IMR-90 (cell line): ENCODE measurements around the gene ZDHHC7.

ENCODE experiments used
- BHLHE40 ChIP-seq: fragments of 150-350 bp; IDR thresholded peaks from 2 replicates; pipeline ENCODE4 v1.6.1; 2016; ENCODE audit warnings: mild to moderate bottlenecking, low read depth, low read length
- CEBPB ChIP-seq: IDR thresholded peaks from 2 replicates; pipeline ENCODE4 v1.6.1; 2012; ENCODE audit warnings: low read depth, low read length, improper control_type of control experiment
- CHD1 ChIP-seq: IDR thresholded peaks from 2 replicates; pipeline ENCODE4 v1.6.1; 2012; ENCODE audit warnings: low read depth, low read length, improper control_type of control experiment
- CTCF ChIP-seq: conservative IDR thresholded peaks from 2 replicates; pipeline ENCODE4 v1.5.1; 2012; ENCODE audit warnings: mild to moderate bottlenecking, low read depth, low read length, improper control_type of control experiment
- ELK1 ChIP-seq: fragments of 150-350 bp; IDR thresholded peaks from 2 replicates; pipeline ENCODE4 v1.6.1; 2016; ENCODE audit warnings: low read depth, mild to moderate bottlenecking, low read length, moderate library complexity, borderline replicate concordance
- MAFK ChIP-seq: IDR thresholded peaks from 2 replicates; pipeline ENCODE4 v1.6.1; 2012; ENCODE audit warnings: low read depth, low read length, improper control_type of control experiment
- MAZ ChIP-seq: IDR thresholded peaks from 2 replicates; pipeline ENCODE4 v1.6.1; 2012; ENCODE audit warnings: low read depth, mild to moderate bottlenecking, low read length, improper control_type of control experiment, moderate library complexity, borderline replicate concordance
- POLR2A ChIP-seq: IDR thresholded peaks from 2 replicates; pipeline ENCODE4 v1.6.1; 2012; ENCODE audit warnings: mild to moderate bottlenecking, low read depth, low read length
- RAD21 ChIP-seq: IDR thresholded peaks from 2 replicates; pipeline ENCODE4 v1.6.1; 2012; ENCODE audit warnings: low read length, improper control_type of control experiment
- RFX5 ChIP-seq: IDR thresholded peaks from 2 replicates; pipeline ENCODE4 v1.8.0; 2012; ENCODE audit warnings: low read depth, mild to moderate bottlenecking, low read length, moderate library complexity

GRCh38 chr16:85029981-85030401, 18.7 kb upstream of the ZDHHC7 start:
- no peak for TF ChIP-seq CTCF
- TF ChIP-seq CHD1: no peak
- TF ChIP-seq ELK1: no peak
- TF ChIP-seq RFX5: no peak
- no peak for TF ChIP-seq POLR2A
- TF ChIP-seq MAFK: no peak
- TF ChIP-seq RAD21: no peak
- TF ChIP-seq CEBPB: no peak
- TF ChIP-seq MAZ: no peak
- TF ChIP-seq BHLHE40: no peak
